ENCODE measurements around the gene USF3. TPM values are rescaled to one million over a fixed set of nuclear protein-coding genes. Genes with fewer than 3 reads are reported as not detected.
A peak's percentile ranks its signal among the peaks of the same experiment; 100 is the strongest.

USF3 gene
- total and polyA plus RNA-seq, 8 donors: 15.4 to 19.6 (median 18.1) TPM

DNA sequence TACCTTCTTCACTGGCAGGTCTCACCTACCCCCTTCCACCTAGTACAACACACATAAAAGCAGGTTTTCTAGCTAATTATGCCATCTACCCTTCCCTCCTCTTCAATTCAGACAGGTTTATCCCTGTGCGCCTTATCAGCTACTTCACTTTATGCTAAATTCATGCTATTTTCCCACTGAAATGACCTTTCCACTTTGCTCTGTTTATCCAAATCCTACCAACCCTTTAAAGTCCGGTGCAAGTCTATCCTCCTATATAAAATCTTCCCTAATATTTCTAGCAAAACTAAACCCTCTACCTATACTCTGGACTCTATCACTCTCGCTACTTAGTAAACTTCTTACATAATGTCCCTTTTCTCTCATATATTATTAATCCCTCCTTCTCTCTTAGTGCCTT, 6.0 kb downstream of the USF3 start:
- TF ChIP-seq, protein P1, sequence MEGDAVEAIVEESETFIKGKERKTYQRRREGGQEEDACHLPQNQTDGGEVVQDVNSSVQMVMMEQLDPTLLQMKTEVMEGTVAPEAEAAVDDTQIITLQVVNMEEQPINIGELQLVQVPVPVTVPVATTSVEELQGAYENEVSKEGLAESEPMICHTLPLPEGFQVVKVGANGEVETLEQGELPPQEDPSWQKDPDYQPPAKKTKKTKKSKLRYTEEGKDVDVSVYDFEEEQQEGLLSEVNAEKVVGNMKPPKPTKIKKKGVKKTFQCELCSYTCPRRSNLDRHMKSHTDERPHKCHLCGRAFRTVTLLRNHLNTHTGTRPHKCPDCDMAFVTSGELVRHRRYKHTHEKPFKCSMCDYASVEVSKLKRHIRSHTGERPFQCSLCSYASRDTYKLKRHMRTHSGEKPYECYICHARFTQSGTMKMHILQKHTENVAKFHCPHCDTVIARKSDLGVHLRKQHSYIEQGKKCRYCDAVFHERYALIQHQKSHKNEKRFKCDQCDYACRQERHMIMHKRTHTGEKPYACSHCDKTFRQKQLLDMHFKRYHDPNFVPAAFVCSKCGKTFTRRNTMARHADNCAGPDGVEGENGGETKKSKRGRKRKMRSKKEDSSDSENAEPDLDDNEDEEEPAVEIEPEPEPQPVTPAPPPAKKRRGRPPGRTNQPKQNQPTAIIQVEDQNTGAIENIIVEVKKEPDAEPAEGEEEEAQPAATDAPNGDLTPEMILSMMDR (IDR thresholded peaks at IDR 0.05): no peak
- Histone ChIP-seq H3K4me3 (no peak overlapping the region), H3K27me3 (no peaks in the 10 kb centered on the region), H3K36me3 (no peaks in the 10 kb centered on the region), H3K4me1 (peaks cover 0 to 25% of the 10 kb centered on the region in 2 donors), H3K27ac (no peak overlapping the region), H3K9me3 (no peaks in the 10 kb centered on the region)
- intact Hi-C loops (cut with DNase I): no loop called here
- ATAC-seq (no peak), DNase-seq (no peak)

DNA sequence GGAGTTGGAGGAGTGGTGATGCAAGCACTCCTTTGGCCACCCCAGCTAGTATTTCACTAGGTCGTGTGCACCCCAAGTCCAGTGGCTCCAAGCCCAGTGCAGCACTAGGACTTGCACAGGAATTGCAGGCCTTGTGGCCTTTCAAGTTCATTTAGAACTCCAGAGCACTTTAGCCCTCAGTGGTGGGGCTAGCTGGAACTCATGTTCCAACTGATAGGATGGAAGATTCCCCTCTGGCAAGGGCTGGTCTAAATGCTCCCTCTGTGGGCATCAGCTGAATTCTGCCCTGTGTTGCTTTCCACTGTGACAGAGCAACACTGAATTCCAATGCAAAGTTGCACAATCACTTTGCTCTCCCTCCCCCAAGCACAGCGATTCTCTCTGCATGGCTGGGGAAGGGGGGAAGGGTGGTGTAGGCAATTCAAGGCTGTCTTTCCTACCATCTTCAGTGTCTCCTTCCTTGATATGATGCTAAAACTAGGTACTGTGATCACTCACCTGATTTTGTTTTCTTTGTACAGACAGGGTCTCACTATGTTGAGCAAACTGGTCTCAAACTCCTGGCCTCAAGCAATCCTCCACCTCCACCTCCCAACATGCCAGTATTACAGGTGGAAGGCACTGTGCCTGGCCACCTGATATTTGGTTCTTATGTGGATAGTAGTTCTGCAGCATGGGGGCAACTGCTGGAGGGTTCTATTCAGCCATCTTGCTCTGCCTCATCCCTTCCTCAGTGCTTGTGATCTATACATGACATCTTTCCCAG, 10.3 kb downstream of the USF3 start:
- intact Hi-C loops (cut with DNase I): no loop called here
- H3K4me1 ChIP-seq: peaks cover 0 to 4% of the 10 kb centered on the region in 2 donors
- no peak for DNase-seq
- H3K9me3 ChIP-seq: peaks cover 0 to 7% of the 10 kb centered on the region in 2 donors
- peak; percentile 88 for ATAC-seq
- no peak overlapping the region for H3K4me3 ChIP-seq
- H3K36me3 ChIP-seq: no peaks in the 10 kb centered on the region
- H3K27ac ChIP-seq: no peak overlapping the region
- no peaks in the 10 kb centered on the region for H3K27me3 ChIP-seq
- TF ChIP-seq, protein P1 (IDR thresholded peaks at IDR 0.05): no peak

DNA sequence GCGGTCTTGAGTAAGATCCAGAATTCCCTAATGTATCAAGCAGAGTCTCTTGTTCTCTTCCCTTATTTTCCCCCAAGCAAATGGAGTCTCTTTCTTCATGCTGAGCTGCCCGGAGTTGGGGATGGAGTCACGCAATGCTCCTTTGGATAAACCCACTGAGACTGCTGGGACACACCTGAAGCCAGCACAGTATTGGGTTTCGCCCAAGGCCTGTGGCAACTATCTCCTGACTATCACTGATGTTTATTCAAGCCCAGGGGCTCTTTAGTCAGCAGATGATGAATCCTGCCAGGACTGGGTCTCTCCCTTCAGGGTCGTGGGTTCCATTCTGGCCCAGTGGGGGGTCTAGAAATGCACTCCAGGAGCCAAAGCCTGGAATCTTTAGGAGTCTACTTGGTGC, 11.3 kb downstream of the USF3 start:
- TF ChIP-seq, protein P1 (IDR thresholded peaks at IDR 0.05): no peak
- Histone ChIP-seq H3K4me3 (no peak overlapping the region), H3K27me3 (no peaks in the 10 kb centered on the region), H3K27ac (peak overlapping the region in 1 of 2 donors; percentile 26), H3K9me3 (peaks cover 0 to 7% of the 10 kb centered on the region in 2 donors), H3K4me1 (peaks cover 0 to 4% of the 10 kb centered on the region in 2 donors), H3K36me3 (no peaks in the 10 kb centered on the region)
- no peak for ATAC-seq
- DNase-seq: no peak
- intact Hi-C loops (cut with DNase I): no loop called here

DNA sequence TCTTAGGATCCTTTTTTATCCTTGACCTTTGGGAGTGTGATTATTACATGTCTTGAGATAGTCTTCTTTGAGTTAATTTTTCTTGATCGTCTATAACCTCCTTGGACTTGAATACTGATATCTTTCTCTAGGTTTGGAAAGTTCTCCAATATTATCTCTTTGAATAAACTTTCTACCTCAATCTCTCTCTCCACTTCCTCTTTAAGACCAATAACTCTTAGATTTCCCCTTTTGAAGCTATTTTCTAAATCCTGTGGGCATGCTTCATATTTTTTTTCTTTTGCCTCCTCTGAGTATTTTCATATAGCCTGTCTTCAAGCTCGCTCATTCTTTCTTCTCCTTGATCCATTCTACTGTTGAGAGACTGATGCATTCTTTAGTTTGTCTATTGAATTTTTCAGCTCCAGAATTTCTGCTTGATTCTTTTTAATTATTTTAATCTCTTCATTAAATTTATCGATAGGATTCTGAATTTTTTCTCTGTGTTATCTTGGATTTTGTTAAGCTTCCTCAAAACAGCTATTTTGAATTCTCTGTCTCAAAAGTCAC, 12.1 kb downstream of the USF3 start:
- no peaks in the 10 kb centered on the region for H3K36me3 ChIP-seq

DNA sequence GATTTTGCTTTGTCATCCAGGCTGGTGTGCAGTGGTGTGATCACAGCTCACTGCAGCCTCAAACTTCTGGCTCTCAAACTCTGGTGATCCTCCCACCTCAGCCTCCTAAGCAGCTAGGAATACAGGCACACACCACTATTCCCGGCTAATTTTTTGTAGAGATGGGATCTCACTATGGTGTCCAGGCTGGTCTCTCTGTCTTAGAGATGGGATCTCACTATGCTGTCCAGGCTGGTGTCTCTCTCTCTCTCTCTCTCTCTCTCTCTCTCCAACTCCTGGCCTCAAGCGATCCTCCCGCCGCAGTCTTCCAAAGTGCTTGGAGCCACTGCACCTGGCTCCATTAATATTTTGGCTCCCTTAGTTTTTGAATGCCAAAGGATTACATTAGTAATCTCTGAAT, 17.7 kb downstream of the USF3 start:
- no peaks in the 10 kb centered on the region for H3K9me3 ChIP-seq
- H3K36me3 ChIP-seq: peaks cover 0 to 22% of the 10 kb centered on the region in 2 donors
- H3K27ac ChIP-seq: no peak overlapping the region
- TF ChIP-seq, protein P1 (IDR thresholded peaks at IDR 0.05): no peak
- no peaks in the 10 kb centered on the region for H3K27me3 ChIP-seq
- DNase-seq: no peak
- intact Hi-C loops (cut with DNase I): no loop called here
- H3K4me3 ChIP-seq: no peak overlapping the region
- no peaks in the 10 kb centered on the region for H3K4me1 ChIP-seq
- no peak for ATAC-seq

More for the DNA sequence above, 12.1 kb downstream of the USF3 start:
- no peak overlapping the region for H3K4me3 ChIP-seq
- TF ChIP-seq, protein P1 (IDR thresholded peaks at IDR 0.05): no peak
- peaks cover 0 to 7% of the 10 kb centered on the region in 2 donors for H3K9me3 ChIP-seq
- peaks cover 0 to 4% of the 10 kb centered on the region in 2 donors for H3K4me1 ChIP-seq
- intact Hi-C loops (cut with DNase I): no loop called here
- no peak for DNase-seq
- no peaks in the 10 kb centered on the region for H3K27me3 ChIP-seq
- no peak overlapping the region for H3K27ac ChIP-seq
- no peak for ATAC-seq

Data from left lung (tissue), 10 donors.